Stimulated activated CD8-positive, alpha-beta memory T cell treated with anti-CD3 and anti-CD28 coated beads, Interleukin-12 subunit alpha, Interleukin-12 subunit beta, amount 100 ng/mL, for 24 hours (primary cell): ENCODE results near the gene CARMIL1.
"Not testable (repeated sequence)": the region's sequence is repeated elsewhere in the genome, so short reads cannot be mapped to it uniquely, and the experiment has no call there.

Experiments
- DNase-seq: peaks from one replicate; pipeline ENCODE4 v3.0.0-alpha.2; 2020; ENCODE audit errors: extremely low read depth

CARMIL1 gene

GRCh38 chr6:25369433-25370177 lies 90.4 kb downstream of the CARMIL1 start:
- DNase-seq = no peak

- no peak for DNase-seq
Observed at GRCh38 chr6:25370178-25371036, 91.2 kb downstream of the CARMIL1 start.

- DNase-seq = no peak
Observed at GRCh38 chr6:25371037-25371347, 91.8 kb downstream of the CARMIL1 start.

- DNase-seq = no peak
Observed at GRCh38 chr6:25375125-25375524, 96.0 kb downstream of the CARMIL1 start.

- DNase-seq = no peak
Observed at GRCh38 chr6:25377664-25378063, 98.5 kb downstream of the CARMIL1 start.

- DNase-seq = no peak
Observed at GRCh38 chr6:25381077-25381476, 101.9 kb downstream of the CARMIL1 start.

GRCh38 chr6:25382476-25382875 lies 103.3 kb downstream of the CARMIL1 start:
- not testable (repeated sequence) for DNase-seq

GRCh38 chr6:25384234-25384633 lies 105.1 kb downstream of the CARMIL1 start:
- no peak for DNase-seq

- no peak for DNase-seq
Observed at GRCh38 chr6:25384967-25385366, 105.8 kb downstream of the CARMIL1 start.

- DNase-seq = no peak
Observed at GRCh38 chr6:25387483-25387882, 108.3 kb downstream of the CARMIL1 start.

GRCh38 chr6:25387911-25388310 lies 108.7 kb downstream of the CARMIL1 start:
- no peak for DNase-seq

GRCh38 chr6:25388776-25389175 lies 109.6 kb downstream of the CARMIL1 start:
- no peak for DNase-seq

GRCh38 chr6:25389471-25389870 lies 110.3 kb downstream of the CARMIL1 start:
- DNase-seq = no peak

- no peak for DNase-seq
Observed at GRCh38 chr6:25392372-25392771, 113.2 kb downstream of the CARMIL1 start.

- DNase-seq = no peak
Observed at GRCh38 chr6:25395731-25396130, 116.6 kb downstream of the CARMIL1 start.

GRCh38 chr6:25397406-25397805 lies 118.2 kb downstream of the CARMIL1 start:
- DNase-seq = no peak

- DNase-seq = no peak
Observed at GRCh38 chr6:25399885-25400284, 120.7 kb downstream of the CARMIL1 start.

- no peak for DNase-seq
Observed at GRCh38 chr6:25401711-25402110, 122.5 kb downstream of the CARMIL1 start.

- no peak for DNase-seq
Observed at GRCh38 chr6:25402125-25402524, 123.0 kb downstream of the CARMIL1 start.

- no peak for DNase-seq
Observed at GRCh38 chr6:25403150-25403549, 124.0 kb downstream of the CARMIL1 start.

- no peak for DNase-seq
Observed at GRCh38 chr6:25404091-25404490, 124.9 kb downstream of the CARMIL1 start.

GRCh38 chr6:25404693-25405169 lies 125.6 kb downstream of the CARMIL1 start:
- peak; percentile 10 for DNase-seq

GRCh38 chr6:25405442-25405841 lies 126.3 kb downstream of the CARMIL1 start:
- no peak for DNase-seq
